Endothelial cell of umbilical vein (primary cell): Measurements from ENCODE around the gene MCC. TPM values are rescaled to one million over a fixed set of nuclear protein-coding genes. Genes with fewer than 3 reads are reported as not detected.

Source experiments
- BruUV-seq: library from RNA; stranded (reverse); fragments of 400-500 nt; replicated peaks from 2 replicates; lab custom pipeline; 2021; lab: Mats Ljungman, UMichigan
- CTCF ChIA-PET: fragments of 300-600, 350-600 bp; sonication (Branson Sonifier 250); formaldehyde crosslinking; loops from one replicate; lab custom pipeline; 2021; ENCODE audit warnings: antibody characterized with exemption, inconsistent platforms; lab: Charles Lee
- POLR2A ChIA-PET: fragments of 300-600, 350-600 bp; sonication (Branson Sonifier 250); formaldehyde crosslinking; loops from one replicate; lab custom pipeline; 2021; ENCODE audit warnings: antibody characterized with exemption, inconsistent platforms; lab: Charles Lee
- DNase-seq: peaks from one replicate; pipeline ENCODE4 v3.0.0-alpha.2; 2011; ENCODE audit warnings: low read depth, low spot score
- FAIRE-seq: peaks from 2 replicates; lab custom pipeline; 2011; peaks lifted over from hg19 to GRCh38; lab: Jason Lieb, UNC
- H2AFZ ChIP-seq: 2 replicates; pipeline ENCODE4 v1.6.0; 2012; ENCODE audit warnings: low read depth, low read length, control low read depth, inconsistent platforms
- H3K27ac ChIP-seq: 2 replicates; pipeline ENCODE4 v1.5.1; 2011; ENCODE audit warnings: low read depth, mild to moderate bottlenecking, control low read depth, low read length, moderate library complexity; ENCODE audit not compliant: insufficient read depth
- H3K27me3 ChIP-seq, 2 experiments: 2 replicates each; pipeline versions ENCODE4 v1.6.0 to v1.6.1; 2011; ENCODE audit warnings: low read length in 2 of 2, mixed read lengths in 1 of 2; ENCODE audit not compliant: control insufficient read depth in 2 of 2, insufficient read depth in 2 of 2
- H3K36me3 ChIP-seq, 2 experiments: 2 replicates in 1 of 2; 3 replicates in 1 of 2; pipeline ENCODE4 v1.5.1; 2011; ENCODE audit warnings: low read length in 2 of 2, mild to moderate bottlenecking in 1 of 2, moderate library complexity in 1 of 2; ENCODE audit not compliant: control insufficient read depth in 2 of 2, insufficient read depth in 2 of 2; ENCODE audit errors: extremely low read depth in 1 of 2
- H3K4me1 ChIP-seq: 3 replicates; pipeline ENCODE4 v1.5.1; 2011; ENCODE audit warnings: mild to moderate bottlenecking, low read length; ENCODE audit not compliant: control insufficient read depth, insufficient read depth; ENCODE audit errors: extremely low read depth
- H3K4me2 ChIP-seq: 2 replicates; pipeline ENCODE4 v1.6.1; 2011; ENCODE audit warnings: low read length, control low read depth, mixed read lengths; ENCODE audit not compliant: insufficient read depth
- H3K4me3 ChIP-seq, 3 experiments: fragments of 200-600 bp in 1 of 3; sonication (generic), shearing (Covaris generic) in 1 of 3; replicated peaks in 1 of 3; 2 replicates each; pipeline ENCODE4 v1.5.1; 2011 to 2016; ENCODE audit warnings: control low read depth in 3 of 3, low read length in 3 of 3, mild to moderate bottlenecking in 2 of 3, inconsistent platforms in 1 of 3, low read depth in 1 of 3, moderate library complexity in 1 of 3; ENCODE audit not compliant: insufficient read depth in 1 of 3
- H3K79me2 ChIP-seq: 2 replicates; pipeline ENCODE4 v1.6.0; 2012; ENCODE audit warnings: low read length, inconsistent platforms; ENCODE audit not compliant: control insufficient read depth, insufficient read depth
- H3K9ac ChIP-seq: replicated peaks from 2 replicates; pipeline ENCODE3; 2011; ENCODE audit warnings: low read length, control low read depth; ENCODE audit not compliant: insufficient read depth; ENCODE audit errors: extremely low read depth
- H3K9me1 ChIP-seq: replicated peaks from 3 replicates; pipeline ENCODE4 v1.6.0; 2011; ENCODE audit warnings: mild to moderate bottlenecking, low read length; ENCODE audit not compliant: control insufficient read depth, insufficient read depth; ENCODE audit errors: extremely low read depth
- H3K9me3 ChIP-seq: replicated peaks from 2 replicates; pipeline ENCODE4 v1.5.1; 2012; ENCODE audit warnings: low read length, inconsistent platforms; ENCODE audit not compliant: control insufficient read depth, insufficient read depth
- H4K20me1 ChIP-seq: replicated peaks from 2 replicates; pipeline ENCODE3; 2011; ENCODE audit warnings: mild to moderate bottlenecking, low read length; ENCODE audit not compliant: control insufficient read depth, insufficient read depth; ENCODE audit errors: extremely low read depth
- EZH2 ChIP-seq: IDR thresholded peaks from 2 replicates; pipeline ENCODE4 v1.6.1; 2012; ENCODE audit warnings: borderline replicate concordance, low read depth, mild to moderate bottlenecking, moderate library complexity, low read length, inconsistent platforms; ENCODE audit not compliant: severe bottlenecking
- FOS ChIP-seq: IDR thresholded peaks from 2 replicates; pipeline ENCODE4 v1.6.1; 2011; ENCODE audit warnings: mild to moderate bottlenecking, low read length, moderate library complexity, borderline replicate concordance; ENCODE audit not compliant: insufficient read depth
- GATA2 ChIP-seq: IDR thresholded peaks from 2 replicates; pipeline ENCODE4 v1.7.0; 2011; ENCODE audit warnings: low read depth, mild to moderate bottlenecking, moderate library complexity, mixed read lengths, low read length; ENCODE audit not compliant: insufficient read length, insufficient read depth
- MAX ChIP-seq: IDR thresholded peaks from 2 replicates; pipeline ENCODE4 v1.6.1; 2011; ENCODE audit not compliant: insufficient read depth, insufficient read length
- MYC ChIP-seq: IDR thresholded peaks from one replicate; pipeline ENCODE4 v1.6.1; 2011; ENCODE audit warnings: mild to moderate bottlenecking, low read depth, low read length
- POLR2A ChIP-seq: IDR thresholded peaks from 2 replicates; pipeline ENCODE4 v1.6.1; 2012; ENCODE audit warnings: low read depth, mild to moderate bottlenecking, control low read depth, low read length
- POLR2AphosphoS5 ChIP-seq: IDR thresholded peaks from 2 replicates; pipeline ENCODE4 v1.6.1; 2012; ENCODE audit warnings: low read depth, mild to moderate bottlenecking, control low read depth, low read length, moderate library complexity; ENCODE audit not compliant: insufficient read depth
- dilution Hi-C: fragments of 300-500 bp; cut with MboI; formaldehyde crosslinking; loops from one replicate; pipeline ENCODE4 v1.15.0; 2019; ENCODE audit warnings: low sequenced_read_pairs; ENCODE audit not compliant: extremely low pct_ligation_motif_present
- intact Hi-C: fragments of 100-400 bp; cut with micrococcal nuclease; formaldehyde crosslinking; loops from one replicate; pipeline ENCODE4 v1.10.0; 2022
- polyA plus RNA-seq, 4 experiments: library from polyadenylated mRNA; depleted of rRNA in 3 of 4; stranded (reverse) in 3 of 4; unstranded in 1 of 4; fragments of >200 nt; gene quantifications; 2 replicates each; pipeline versions ENCODE4 v1.2.1 to v1.2.3, GENCODE V29; 2011 to 2012; ENCODE audit warnings: missing spikeins in 1 of 4
- total RNA-seq: library from RNA; stranded (reverse); gene quantifications from 2 replicates; pipeline ENCODE4 v1.2.3, GENCODE V29; 2021
- TF ChIP-seq, protein P1 (sequence below), 2 donors: IDR thresholded peaks; 1 replicate in 1 of 2; 2 replicates in 1 of 2; pipeline ENCODE4 v1.5.1; 2011; ENCODE audit warnings: low read length in 2 of 2, mild to moderate bottlenecking in 2 of 2, moderate library complexity in 2 of 2, control low read depth in 1 of 2, inconsistent platforms in 1 of 2, low read depth in 1 of 2; ENCODE audit not compliant: insufficient read depth in 1 of 2; ENCODE audit errors: extremely low read depth in 1 of 2

The MCC gene
- total and polyA plus RNA-seq, 2 donors (not counting 3 experiments of a cell fraction or from before 2014, with no cell fraction given) = 6.9 to 27.5 TPM

DNA sequence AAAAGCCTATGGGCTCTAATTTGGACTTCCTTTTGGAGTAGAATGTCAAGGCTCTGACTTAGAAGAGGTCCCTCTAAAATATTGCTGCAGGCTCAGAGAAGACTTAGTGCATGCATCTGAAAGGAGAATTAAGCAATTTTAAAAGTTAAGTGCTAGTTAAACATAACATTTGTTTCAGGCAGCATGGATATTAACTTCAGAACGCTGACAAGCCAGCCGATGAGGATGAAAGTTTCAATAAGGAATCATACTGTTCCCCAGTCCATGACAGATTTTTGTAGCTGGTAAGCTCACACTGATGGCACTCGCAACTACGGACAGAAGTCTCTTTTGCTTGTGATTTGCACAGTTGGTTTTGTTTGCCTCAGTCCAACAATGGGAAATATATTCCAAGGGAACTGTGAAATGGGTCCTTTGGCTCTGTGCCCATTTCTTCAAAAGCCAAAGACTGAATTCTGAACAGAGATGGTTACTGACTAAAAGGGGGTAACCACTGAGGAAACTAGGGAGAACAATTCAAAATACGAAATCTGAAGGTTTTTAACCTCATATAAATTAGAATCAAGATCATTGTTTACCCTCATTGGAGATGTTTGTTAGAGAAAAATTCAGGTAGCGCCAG, 464.1 kb downstream of the MCC start:
- TF ChIP-seq MYC (no peak), FOS (no peak), MAX (no peak), POLR2AphosphoS5 (no peak), POLR2A (no peak), GATA2 (no peak), EZH2 (no peak)
- TF ChIP-seq, protein P1, sequence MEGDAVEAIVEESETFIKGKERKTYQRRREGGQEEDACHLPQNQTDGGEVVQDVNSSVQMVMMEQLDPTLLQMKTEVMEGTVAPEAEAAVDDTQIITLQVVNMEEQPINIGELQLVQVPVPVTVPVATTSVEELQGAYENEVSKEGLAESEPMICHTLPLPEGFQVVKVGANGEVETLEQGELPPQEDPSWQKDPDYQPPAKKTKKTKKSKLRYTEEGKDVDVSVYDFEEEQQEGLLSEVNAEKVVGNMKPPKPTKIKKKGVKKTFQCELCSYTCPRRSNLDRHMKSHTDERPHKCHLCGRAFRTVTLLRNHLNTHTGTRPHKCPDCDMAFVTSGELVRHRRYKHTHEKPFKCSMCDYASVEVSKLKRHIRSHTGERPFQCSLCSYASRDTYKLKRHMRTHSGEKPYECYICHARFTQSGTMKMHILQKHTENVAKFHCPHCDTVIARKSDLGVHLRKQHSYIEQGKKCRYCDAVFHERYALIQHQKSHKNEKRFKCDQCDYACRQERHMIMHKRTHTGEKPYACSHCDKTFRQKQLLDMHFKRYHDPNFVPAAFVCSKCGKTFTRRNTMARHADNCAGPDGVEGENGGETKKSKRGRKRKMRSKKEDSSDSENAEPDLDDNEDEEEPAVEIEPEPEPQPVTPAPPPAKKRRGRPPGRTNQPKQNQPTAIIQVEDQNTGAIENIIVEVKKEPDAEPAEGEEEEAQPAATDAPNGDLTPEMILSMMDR (IDR thresholded peaks at IDR 0.05; ENCODE audit: extremely low read depth in 1 of 2, insufficient read depth in 1 of 2, low read depth in 1 of 2, low read length in 2 of 2) = no peak
- intact Hi-C loops (no loop called here), dilution Hi-C loops (no loop called here)
- H3K4me1 ChIP-seq = peaks cover 39% of the 10 kb centered on the region
- DNase-seq = no peak
- no peak overlapping the region for H2AFZ ChIP-seq
- H3K4me3 ChIP-seq = no peak overlapping the region
- no peak overlapping the region for H3K4me2 ChIP-seq
- H4K20me1 ChIP-seq = no peaks in the 10 kb centered on the region
- POLR2A ChIA-PET = no interaction called here
- no peaks in the 10 kb centered on the region for H3K27me3 ChIP-seq
- H3K36me3 ChIP-seq = peaks cover 19 to 22% of the 10 kb centered on the region in 2 experiments
- CTCF ChIA-PET = interaction anchor here (0.7 to 2.0 kb wide), 4 partner anchors 9 to 332 kb away, joined by 4 to 8 read pairs (median 5); no protein-coding TSS in a partner anchor
- H3K9ac ChIP-seq = no peak overlapping the region
- H3K9me3 ChIP-seq = no peaks in the 10 kb centered on the region
- no peak overlapping the region for H3K27ac ChIP-seq
- H3K9me1 ChIP-seq = no peaks in the 10 kb centered on the region
- BruUV-seq = no TSS peak
- no peak for FAIRE-seq
- H3K79me2 ChIP-seq = peaks cover 1% of the 10 kb centered on the region
